Right kidney (tissue), 1 donor: ENCODE results near the gene TCEAL1.
"Not testable (repeated sequence)": the region's sequence is repeated elsewhere in the genome, so short reads cannot be mapped to it uniquely, and the experiment has no call there.

ENCODE experiments used
- DNase-seq: peaks from one replicate; pipeline ENCODE4 v3.0.0-alpha.2; 2016

Gene TCEAL1

DNA sequence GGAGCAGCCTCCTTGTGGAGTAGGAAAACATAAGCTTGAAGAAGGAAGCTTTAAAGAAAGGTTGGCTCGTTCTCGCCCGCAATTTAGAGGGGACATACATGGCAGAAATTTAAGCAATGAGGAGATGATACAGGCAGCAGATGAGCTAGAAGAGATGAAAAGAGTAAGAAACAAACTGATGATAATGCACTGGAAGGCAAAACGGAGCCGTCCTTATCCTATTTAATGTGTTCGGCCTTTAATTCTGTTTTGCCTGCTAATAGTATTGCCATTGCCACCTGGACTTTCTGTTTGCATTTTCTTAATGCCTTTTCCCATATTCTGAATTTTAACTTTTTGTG, 1.4 kb downstream of the TCEAL1 start:
- DNase-seq, result no peak

DNA sequence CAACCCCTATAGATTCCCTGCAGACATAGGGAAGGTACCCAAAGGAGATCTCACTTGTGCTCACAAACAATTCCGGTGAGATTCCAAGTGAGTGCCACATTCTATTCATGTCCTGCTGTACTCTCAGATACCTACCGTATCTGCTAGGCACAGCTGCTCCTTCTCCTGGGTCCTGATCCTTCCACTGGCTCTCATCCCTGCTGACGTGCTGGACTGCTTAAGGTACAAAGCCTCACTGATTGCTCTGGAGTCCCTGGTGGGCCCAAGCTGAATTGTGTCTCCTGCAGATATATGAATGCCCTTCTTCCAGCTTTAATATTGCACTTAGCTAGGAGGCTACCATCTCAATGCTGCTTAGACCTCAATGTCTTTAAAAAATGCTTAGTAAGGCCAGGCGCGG, 2.4 kb downstream of the TCEAL1 start:
- no peak for DNase-seq

DNA sequence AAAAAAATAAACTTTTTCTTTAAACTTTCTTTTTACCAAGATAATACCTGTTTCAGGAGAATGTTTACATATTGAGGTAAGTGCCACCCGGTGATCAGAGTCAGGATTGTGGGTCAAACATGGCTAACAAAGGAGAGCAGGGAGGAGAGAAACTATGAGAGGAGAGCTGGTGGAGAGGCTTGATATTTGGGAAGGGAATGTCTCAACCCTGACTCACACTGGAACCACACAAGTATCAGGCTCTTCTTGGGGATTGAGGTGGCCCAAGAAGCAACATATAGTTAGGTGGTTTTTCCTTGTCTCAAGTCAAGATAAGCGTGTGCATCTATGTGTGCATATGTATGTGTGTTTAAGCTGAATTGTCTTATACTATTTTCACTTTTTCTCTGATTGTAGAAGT, 6.7 kb downstream of the TCEAL1 start:
- no peak for DNase-seq

DNA sequence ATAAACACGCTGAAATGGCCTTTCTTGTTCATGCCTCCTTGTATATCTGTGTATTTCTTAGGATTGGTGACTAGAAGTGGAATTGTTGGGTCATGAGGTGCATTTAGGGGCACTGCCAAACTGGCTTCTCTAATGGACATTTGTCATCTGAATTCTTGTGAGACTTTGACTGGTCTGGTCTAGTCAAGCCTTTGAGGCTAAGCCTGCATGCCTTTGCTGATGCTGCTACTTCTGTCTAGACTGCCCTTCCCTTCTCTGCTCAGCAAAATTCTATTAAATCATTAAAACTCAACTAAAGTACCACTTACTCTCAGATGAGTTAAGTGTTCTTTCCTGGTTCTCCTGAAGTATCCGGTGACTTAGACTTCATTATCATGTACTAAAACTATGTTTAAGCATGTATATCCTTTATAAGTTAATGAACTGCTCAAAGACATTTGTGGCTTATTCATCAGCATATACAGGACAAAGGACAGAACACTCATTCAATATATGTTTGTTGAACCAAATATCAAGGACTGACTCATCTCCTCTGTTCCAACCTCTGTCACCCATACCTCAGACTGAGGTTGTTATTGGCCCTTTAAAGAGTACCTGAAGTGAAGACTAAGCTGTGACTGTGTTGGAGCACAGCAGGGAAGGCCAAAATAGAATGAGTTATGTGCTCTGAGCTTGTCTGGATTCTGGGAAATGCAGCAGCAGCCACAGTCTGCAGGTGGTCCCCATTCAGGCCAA, 9.0 kb downstream of the TCEAL1 start:
- DNase-seq, result no peak

DNA sequence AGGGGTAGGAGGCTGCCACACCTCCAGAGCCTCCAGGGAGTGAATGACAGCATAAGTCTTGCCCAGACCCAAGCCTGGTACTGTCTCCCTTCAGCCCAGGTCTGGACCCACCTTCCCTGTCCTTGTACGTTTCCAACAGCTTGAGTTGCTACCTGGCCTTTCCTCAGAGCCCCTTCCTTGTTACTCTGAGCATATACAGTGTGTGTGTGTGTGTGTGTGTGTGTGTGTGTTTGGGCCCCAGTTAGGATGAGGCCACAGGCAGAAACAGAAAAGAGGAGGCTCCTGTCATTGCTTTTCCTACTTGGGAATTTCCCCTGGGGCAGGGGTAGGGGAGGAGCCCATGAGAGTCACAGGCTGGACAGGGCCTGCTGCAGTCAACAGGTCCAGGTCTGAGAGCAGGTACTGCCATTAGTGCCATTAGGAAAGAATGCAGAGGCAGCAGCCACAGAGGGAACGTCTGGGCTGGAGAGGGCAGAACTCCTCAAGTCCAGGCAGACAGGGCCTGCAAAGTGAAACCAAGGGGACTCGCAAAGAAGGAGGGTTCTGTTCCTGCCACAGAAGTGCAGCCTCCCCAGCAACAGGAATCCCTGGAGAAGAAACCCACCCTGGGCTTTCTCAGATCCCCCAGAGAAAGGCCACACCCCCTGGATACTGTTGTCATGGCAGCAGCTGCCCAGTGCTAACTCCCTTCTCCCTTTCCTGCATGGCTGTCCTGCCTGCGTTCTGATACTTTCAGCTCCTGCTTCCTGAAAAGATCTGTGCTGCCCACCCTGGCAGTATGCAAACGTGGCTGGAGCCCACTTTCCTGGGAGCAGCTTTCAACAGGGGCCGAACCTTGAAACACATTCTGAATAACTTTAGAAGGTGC, 9.9 kb downstream of the TCEAL1 start:
- DNase-seq, result peak; percentile 18

DNA sequence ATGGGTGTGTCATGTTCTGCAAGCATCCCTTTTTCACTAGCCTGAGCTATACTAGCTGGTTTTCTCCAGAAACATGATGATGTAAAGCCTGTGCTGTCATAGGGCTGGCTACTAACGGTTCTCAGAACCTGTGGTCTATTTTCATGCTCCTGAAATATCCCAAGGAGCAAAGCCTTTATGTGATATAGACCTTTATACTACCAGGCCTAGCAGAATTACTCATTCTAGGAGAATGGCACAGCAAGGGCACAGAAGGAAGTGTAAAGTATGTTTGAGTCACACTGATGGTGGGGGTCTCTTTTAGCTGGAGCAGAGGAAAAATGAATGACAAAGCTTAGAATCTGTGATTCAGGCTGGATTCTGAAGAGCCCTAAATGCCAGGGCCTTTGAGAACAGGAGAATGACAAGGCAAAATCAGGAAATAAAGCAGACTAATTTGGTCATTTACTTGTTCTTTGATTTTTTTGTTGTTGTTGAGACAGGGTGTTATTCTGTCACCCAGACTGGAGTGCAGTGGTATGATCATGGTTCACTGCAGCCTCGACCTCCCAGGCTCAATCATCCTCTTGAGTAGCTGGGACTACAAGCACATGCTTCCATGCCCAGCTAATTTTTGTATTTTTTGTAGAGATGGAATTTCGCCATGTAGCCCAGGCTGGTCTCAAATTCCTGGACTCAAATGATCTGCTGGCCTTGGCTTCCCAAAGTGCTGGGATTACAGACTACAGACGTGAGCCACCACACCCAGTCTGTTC, 11.8 kb downstream of the TCEAL1 start:
- no peak for DNase-seq

DNA sequence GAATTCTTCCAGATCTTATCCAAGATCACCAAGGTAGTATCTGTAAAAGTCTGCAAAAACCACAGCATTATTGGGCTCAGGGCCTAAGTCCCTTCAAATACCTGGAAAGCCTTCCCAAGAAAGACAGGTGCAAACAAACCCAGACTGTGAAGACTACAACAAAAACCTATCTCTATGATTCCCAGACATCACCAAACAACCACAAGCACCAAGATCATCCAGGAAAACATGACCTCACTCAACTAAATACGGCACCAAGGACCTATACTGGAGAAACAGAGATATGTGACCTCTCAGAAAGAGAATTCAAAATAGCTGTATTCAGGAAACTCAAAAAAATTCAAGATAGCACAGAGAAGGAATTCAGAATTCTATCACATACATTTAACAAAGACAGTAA, 15.3 kb downstream of the TCEAL1 start:
- DNase-seq, result no peak

DNA sequence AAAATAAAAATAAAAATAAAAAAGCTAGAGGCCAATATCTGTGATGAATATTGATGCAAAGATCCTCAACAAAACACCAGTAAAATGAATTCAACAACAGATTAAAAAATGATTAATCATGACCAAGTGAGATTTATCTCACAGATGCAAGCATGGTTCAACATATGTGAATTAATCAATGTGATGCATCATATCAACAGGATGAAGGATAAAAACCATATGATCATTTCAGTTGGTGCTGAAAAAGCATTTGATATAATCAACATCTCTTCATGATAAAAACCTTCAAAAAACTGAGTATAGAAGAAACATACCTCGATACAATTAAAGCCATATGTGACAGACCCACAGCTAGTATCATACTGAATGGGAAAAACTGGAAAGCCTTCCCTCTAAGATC, 18.9 kb downstream of the TCEAL1 start:
- DNase-seq, result no peak

DNA sequence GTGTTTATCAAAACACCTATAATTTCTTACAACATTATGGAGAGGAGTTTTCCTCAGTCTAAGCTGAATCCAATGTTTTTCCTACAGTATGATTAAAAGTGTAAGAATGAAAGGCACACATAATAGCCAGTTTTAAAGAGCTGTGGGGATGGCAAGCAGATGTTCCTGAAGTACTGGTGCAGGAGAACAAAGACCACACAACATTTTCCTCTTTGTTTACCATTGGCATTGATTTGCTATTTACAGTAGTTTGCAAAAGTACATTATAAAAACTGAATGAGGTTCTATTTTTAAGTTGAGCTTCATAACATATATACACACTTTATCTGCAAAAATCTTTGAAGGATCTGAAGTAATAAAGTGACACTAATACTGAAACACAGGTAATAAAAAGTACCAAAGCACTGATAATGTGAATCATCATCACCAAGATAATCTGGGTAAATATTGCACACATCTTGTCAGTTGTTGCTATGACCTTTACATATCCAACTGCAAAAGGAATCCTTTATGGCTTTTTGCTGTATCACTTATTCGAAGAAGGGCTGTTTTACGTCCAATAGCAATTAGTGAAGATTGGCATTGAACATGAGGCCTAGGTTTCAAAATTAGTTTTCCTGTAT, 22.5 kb downstream of the TCEAL1 start:
- DNase-seq, result no peak

DNA sequence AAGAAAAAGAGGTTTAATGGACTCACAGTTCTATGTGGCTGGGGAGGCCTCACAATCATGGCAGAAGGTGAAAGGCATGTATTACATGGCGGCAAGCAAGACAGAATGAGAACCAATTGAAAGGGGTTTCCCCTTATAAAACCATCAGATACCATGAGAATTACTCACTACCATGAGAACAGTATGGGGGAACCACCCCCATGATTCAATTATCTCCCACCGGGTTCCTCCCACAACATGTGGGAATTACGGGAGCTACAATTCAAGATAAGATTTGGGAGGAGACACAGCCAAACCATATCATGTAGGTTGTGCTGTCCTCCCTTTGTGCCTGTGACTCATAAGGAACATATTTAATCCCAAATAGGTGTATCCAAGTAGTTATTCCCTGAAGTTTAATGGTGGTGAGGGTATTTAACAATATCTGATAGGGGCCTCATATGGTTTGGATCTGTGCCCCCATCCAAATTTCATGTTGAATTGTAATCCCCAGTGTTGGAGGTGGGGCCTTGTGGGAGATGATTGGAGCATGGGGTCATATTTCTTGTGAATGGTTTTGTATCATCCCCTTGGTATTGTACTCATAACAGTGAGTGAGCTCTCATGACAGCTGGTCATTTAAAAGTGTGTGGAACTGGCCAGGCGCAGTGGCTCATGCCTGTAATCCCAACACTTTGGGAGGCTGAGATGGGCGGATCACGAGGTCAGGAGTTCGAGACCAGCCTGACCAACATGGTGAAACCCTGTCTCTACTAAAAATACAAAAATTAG, 26.6 kb downstream of the TCEAL1 start:
- not testable (repeated sequence) for DNase-seq

DNA sequence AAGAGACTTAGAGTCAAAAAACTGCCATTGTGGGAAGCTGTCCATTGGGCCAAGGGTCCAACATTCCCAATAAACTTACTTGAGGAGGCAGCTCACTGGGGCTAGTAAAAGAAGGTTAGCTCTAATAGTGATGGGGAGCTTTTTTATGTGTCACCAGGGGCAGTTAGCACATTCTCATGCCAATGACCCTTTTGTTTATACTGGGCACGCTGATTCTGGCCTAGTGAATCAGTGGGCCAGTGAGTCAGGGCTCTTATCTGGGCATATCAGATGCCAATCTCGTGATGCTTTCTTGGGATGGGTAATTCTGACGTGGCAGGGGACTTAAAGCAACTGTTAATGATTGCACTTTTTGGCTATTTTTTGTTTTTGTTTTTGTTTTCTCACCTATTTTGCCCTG, 27.8 kb downstream of the TCEAL1 start:
- DNase-seq, result no peak

DNA sequence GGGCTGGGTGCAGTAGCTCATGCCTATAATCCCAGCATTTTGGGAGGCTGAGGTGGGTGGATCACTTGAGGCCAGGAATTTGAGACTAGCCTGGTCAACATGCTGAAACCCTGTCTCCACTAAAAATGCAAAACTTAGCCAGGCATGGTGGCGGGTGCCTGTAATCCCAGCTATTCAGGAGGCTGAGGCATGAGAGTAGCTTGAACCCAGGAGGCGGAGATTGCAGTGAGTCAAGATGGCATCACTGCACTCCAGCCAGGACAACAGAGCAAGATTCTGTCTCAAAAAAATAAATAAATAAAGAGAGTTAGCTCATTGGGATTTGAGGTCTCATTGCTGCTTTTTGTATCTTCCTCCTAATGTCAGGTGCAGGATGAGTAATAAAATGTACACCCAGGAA, 28.3 kb downstream of the TCEAL1 start:
- not testable (repeated sequence) for DNase-seq

DNA sequence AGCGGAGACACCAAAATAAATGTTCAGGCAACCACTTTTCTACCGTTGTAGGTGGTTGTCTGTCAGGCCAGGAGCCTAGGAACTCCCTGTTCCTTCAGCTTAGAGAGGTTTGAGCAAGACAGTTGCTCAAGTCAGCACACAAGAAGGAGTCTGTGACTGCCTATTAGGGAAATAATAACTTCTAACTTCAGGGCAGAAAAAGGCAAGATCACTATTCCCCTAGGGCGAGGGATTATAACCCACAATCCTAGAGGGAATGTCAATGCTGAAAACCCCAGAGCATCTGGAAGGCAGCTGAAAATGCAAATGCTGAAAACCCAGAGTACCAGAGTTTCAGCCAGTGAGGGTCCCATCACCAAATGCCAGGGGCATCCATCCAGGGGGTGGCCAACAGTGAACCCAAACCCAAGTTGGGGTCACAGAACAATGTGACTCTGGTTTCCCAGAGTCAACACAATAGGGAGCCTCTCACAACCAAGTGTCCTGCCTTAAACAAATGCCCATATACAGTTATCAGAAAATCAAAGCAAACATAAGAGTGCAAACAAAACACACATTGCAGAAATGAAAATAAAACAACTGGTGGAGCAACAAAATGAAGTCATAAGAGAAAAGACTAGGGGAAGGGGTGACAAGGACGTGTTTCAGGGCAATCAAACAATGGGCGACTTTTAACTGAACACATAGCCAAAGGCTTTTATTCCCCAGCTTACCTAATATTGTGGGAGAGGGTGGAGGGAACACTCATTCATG, 30.1 kb downstream of the TCEAL1 start:
- DNase-seq, result no peak

DNA sequence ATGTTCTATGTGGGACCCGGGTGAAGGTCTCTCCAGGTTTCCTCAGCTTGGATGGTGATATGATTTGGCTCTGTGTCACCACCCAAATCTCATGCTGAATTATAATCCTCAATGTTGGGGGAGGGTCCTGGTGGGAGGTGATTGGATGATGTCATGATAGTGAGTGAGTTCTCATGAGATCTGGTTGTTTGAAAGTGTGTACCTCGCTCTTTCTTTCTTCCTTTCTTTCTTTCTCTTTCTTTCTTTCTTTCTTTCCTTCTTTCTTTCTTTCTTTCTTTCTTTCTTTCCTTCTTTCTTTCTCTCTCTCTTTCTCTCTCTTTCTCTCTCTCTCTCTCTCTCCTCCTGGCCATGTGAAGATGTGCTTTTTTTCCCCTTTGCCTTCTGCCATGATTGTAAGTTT, 30.7 kb downstream of the TCEAL1 start:
- not testable (repeated sequence) for DNase-seq

DNA sequence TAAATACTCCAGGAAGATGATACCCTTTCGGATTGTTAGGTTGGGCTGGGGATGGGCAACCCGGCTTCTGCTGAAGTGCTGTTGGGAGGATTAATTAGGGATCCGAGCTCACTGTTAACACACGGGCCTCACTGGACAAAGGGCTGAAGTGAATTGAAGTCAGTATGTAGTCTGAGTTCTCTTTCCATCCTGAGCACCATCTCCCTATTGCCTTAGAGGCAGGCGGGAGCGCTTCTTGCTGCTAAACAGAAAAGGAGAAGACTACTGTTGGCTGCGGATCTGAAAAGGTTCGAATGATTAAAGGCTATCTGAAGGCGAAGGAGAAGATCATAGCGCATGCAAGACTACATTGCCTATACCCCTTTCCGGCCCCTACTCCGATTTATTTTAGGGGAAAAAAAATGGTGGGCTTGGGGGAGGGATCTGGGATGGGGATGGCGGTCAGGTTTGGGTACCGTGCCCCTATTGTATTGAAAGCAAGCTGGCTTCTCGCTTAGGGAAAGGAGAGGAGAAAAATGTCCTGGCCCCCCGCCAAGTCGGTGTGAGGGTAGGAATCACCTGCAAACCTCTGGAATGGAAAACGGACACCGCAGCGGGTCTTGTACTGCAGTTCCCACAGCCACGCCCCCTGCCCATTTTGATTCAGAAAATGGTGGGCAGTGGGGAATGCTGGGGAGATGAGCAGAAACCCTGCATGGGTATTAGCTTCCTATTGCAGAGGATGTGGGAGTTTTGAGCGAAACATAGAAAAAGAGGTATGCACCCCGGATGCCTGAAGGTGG, 35.4 kb downstream of the TCEAL1 start:
- peak; percentile 21 for DNase-seq

DNA sequence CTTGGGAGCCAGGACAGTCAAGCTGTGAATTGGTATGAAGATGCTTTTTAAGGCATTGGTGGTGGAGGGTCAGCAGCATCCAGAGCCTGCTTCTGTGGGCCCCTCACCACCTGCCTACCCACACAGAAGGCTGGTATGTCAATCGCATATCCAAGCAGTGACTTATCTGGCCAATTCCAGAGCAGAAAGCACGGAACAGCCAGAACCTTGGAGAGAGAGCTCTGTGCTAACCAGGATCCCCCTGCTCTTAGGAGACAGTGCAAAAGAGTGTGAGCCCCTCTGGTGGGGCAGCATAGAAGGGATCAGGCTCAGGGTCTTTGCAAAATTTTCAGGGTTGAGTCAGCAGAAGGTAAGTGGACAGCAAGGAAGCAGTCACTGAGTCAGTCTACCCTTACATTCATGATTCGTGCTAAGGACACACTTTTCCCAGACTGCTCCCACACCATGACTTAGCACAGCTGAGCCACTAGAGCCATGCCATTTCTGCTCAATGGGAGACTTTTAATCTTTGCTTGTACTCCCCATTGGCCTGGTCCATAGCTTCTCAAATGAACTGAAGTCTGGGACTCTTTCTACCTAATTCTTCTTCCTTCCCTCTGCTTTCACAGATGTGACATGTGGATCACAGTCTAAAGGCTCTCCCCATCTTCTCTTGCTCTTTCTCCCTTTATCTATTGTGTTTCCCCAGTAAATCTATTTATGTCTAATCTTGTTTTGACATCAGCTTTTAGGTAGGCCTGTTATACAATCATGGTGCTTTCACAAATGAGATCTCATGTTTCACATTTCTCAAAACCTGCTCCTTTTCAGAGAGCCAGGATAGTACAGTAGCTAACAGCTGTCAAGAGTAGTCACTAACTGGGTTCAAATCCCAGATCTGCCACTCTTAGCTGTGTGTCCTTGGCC, 37.7 kb downstream of the TCEAL1 start:
- DNase-seq, result no peak

DNA sequence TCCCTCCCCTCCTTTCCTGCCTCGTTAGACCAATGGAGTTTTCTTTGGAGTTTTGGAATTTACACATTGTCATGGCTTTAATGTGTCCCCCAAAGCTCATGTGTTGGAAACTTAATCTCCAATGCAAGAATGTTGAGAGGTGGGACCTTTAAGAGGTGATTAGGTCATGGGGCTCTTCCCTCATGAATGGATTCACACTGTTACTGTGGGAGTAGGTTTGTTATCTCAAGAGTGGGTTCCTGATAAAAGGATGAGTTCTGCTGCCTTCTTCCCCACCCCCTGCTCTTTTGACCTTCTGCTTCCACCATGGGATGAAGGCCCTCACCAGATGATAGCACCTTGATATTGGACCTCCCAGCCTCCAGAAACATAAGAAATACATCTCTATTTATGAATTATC, 41.0 kb downstream of the TCEAL1 start:
- DNase-seq, result no peak

DNA sequence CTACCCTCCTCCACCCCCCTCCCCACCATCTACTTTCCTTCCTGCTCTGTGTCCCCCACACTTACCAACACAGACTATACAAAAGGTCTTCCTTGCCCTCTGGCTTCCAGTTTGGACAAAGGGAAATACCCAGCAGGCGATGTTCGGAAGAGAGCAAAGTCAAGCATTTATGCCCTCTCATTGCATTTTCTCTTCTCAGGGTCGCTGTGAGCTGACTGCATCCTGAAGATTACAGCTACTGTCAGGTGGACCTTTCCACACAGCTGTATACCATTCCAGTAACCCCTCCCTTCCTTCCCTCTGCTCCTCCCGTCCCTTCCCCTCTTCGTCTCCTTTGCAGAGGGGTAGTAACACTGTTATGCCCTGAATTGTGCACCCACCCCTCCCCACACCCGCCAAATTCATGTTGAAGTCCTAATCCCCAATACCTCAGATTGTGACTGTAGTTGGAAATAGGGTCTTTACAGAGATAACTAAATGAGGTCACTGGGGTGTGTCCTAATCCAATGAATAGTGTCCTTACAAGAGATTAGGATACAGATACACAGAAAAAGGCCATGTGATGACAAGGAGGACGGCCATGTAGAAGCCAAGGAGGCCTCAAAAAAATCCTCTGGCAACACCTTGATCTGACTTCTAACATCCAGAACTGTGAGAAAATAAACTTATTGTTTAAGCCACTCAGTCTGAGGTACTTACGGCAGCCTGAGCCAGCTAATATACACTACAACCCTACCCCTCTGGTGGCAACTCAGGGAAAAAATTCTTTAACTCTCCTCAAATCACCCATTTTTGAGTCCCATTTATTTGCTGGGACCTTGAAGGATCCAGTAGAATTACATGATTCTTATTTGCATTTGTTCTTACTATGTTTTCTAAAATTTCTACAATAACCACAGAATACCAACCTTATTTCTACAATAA, 46.0 kb downstream of the TCEAL1 start:
- no peak for DNase-seq
